Stimulated activated memory B cell treated with anti-CD40 and anti-IgM and Interleukin-4, amounts not matched to agents 10 μg/mL and 1 μg/mL and 100 μg/mL, for 72 hours (primary cell): ENCODE data around the gene NCK1.
A peak's percentile ranks its signal among the peaks of the same experiment; 100 is the strongest.
"Not testable (repeated sequence)": the region's sequence is repeated elsewhere in the genome, so short reads cannot be mapped to it uniquely, and the experiment has no call there.

Experiments
- ATAC-seq: fragments of 150-1000 bp; cut with Tn5 transposase; 2 replicates; pipeline ENCODE4 v1.10.0; 2021
- H3K27ac Mint-ChIP-seq: one replicate; pipeline ENCODE4 v1.8.0; 2022; ENCODE audit warnings: mild to moderate bottlenecking, mixed read lengths
- H3K27me3 Mint-ChIP-seq: one replicate; pipeline ENCODE4 v1.8.0; 2022; ENCODE audit warnings: mixed read lengths
- H3K36me3 Mint-ChIP-seq: one replicate; pipeline ENCODE4 v1.8.0; 2022; ENCODE audit warnings: mixed read lengths
- H3K4me1 Mint-ChIP-seq: one replicate; pipeline ENCODE4 v1.8.0; 2022; ENCODE audit warnings: mixed read lengths
- H3K4me3 Mint-ChIP-seq: one replicate; pipeline ENCODE4 v1.8.0; 2022; ENCODE audit warnings: mild to moderate bottlenecking, moderate library complexity, mixed read lengths
- H3K9me3 Mint-ChIP-seq: one replicate; pipeline ENCODE4 v1.8.0; 2022; ENCODE audit warnings: mixed read lengths

Gene NCK1

GRCh38 chr3:136842294-136842693 is 19.7 kb upstream of the NCK1 start:
- peaks cover 55% of the 10 kb centered on the region for H3K36me3 Mint-ChIP-seq
- H3K4me3 Mint-ChIP-seq: no peak overlapping the region
- H3K27me3 Mint-ChIP-seq: no peaks in the 10 kb centered on the region
- no peaks in the 10 kb centered on the region for H3K9me3 Mint-ChIP-seq
- no peak overlapping the region for H3K27ac Mint-ChIP-seq
- ATAC-seq: no peak
- H3K4me1 Mint-ChIP-seq: no peaks in the 10 kb centered on the region

GRCh38 chr3:136844724-136845123 is 17.3 kb upstream of the NCK1 start:
- no peaks in the 10 kb centered on the region for H3K27me3 Mint-ChIP-seq
- ATAC-seq: no peak
- no peak overlapping the region for H3K4me3 Mint-ChIP-seq
- no peaks in the 10 kb centered on the region for H3K4me1 Mint-ChIP-seq
- no peaks in the 10 kb centered on the region for H3K9me3 Mint-ChIP-seq
- peaks cover 47% of the 10 kb centered on the region for H3K36me3 Mint-ChIP-seq
- H3K27ac Mint-ChIP-seq: no peak overlapping the region

DNA sequence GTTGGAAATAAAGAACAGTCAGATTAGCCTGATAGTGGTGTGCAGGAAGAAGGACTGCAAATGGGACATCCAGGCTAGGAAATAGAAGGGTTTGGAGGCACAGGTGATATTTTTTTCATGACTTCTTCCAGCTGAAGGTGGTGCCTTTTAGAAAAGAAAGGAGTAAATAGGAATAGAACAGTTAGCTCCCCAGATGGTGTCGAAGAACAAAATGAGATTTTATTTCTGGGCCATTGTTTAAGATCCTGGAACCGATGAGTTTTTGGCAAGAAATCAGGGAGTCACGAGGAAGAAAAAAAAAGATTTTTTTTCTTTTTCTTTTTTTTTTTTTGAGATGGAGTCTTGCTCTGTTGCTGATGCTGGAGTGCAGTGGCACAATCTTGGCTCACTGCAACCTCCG is 9.8 kb upstream of the NCK1 start:
- no peak overlapping the region for H3K27ac Mint-ChIP-seq
- H3K9me3 Mint-ChIP-seq: peaks cover 1% of the 10 kb centered on the region
- H3K27me3 Mint-ChIP-seq: no peaks in the 10 kb centered on the region
- H3K36me3 Mint-ChIP-seq: peaks cover 57% of the 10 kb centered on the region
- H3K4me3 Mint-ChIP-seq: no peak overlapping the region
- ATAC-seq: no peak
- H3K4me1 Mint-ChIP-seq: no peaks in the 10 kb centered on the region

GRCh38 chr3:136856665-136857064 is 5.3 kb upstream of the NCK1 start:
- Mint-ChIP-seq H3K27ac (no peak overlapping the region), H3K4me1 (peaks cover 15% of the 10 kb centered on the region), H3K36me3 (peaks cover 53% of the 10 kb centered on the region), H3K27me3 (no peaks in the 10 kb centered on the region), H3K4me3 (no peak overlapping the region), H3K9me3 (peaks cover 2% of the 10 kb centered on the region)
- ATAC-seq: no peak

- no peak for ATAC-seq
- Mint-ChIP-seq H3K4me1 (peaks cover 22% of the 10 kb centered on the region), H3K27ac (no peak overlapping the region), H3K9me3 (peaks cover 2% of the 10 kb centered on the region), H3K36me3 (peaks cover 40% of the 10 kb centered on the region), H3K4me3 (no peak overlapping the region), H3K27me3 (no peaks in the 10 kb centered on the region)
Measured at GRCh38 chr3:136858381-136858780, 3.6 kb upstream of the NCK1 start.

DNA sequence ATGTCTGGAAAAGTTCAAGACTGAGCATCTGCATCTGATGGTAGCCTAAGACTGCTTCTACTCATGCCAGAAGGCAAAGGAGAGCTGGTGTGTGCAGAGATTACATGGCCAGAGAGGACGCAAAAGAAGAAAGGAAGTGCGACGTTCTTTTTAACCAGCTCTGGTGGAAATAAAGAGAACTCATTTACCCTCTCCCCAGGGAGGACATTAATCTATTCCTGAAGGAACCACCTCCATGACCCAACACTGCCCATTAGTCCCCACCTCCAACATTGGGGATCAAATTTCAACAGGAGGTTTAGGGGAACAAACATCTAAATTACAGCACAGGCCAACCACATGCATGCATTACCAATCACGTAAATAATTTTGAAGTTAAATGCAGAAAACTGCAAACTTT is 1.5 kb upstream of the NCK1 start:
- ATAC-seq: no peak
- peaks cover 2% of the 10 kb centered on the region for H3K9me3 Mint-ChIP-seq
- peak overlapping the region; percentile 95 for H3K4me3 Mint-ChIP-seq
- H3K27ac Mint-ChIP-seq: peak overlapping the region; percentile 87
- peaks cover 24% of the 10 kb centered on the region for H3K36me3 Mint-ChIP-seq
- H3K4me1 Mint-ChIP-seq: peaks cover 26% of the 10 kb centered on the region
- no peaks in the 10 kb centered on the region for H3K27me3 Mint-ChIP-seq

DNA sequence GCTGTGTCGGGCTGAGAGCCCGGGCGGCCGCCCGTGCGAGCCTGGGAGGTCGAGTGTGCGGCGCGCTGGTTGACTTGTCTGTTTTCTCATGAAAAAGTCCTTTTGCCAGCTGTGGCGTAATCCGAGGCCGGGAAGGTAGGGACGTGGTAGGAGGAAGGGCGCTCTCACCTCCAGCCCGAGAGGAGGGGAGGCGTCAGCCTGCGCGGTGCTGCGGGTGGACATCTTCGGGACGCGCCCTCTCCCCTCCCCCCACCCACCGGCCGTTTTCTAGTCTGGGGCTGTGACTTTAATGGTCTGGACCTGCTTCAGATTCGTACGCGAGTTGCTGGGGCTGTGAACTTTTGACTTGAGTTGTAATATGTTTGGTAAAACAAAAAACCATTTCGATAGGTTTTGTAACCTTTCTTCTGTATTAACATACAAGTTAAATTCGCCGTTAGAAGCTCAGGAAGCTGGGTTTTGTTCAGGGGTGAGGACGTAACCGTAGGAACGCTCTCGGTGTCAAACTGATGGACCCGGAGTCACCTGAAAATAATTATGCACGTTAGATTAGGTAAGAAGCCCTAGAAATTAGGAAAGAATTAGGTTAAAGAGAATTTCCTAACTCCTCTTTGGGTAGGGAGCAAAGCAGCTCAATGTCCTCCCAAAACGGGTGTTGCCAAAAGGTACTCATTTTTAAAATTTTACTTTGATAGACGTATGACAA is 762 bp downstream of the NCK1 start:
- peaks cover 27% of the 10 kb centered on the region for H3K36me3 Mint-ChIP-seq
- peak overlapping the region; percentile 95 for H3K4me3 Mint-ChIP-seq
- H3K27me3 Mint-ChIP-seq: no peaks in the 10 kb centered on the region
- H3K4me1 Mint-ChIP-seq: peaks cover 47% of the 10 kb centered on the region
- no peaks in the 10 kb centered on the region for H3K9me3 Mint-ChIP-seq
- peak; percentile 25 for ATAC-seq
- peak overlapping the region; percentile 87 for H3K27ac Mint-ChIP-seq

GRCh38 chr3:136869282-136869681 is 7.3 kb downstream of the NCK1 start:
- no peak for ATAC-seq
- H3K27ac Mint-ChIP-seq: no peak overlapping the region
- H3K27me3 Mint-ChIP-seq: no peaks in the 10 kb centered on the region
- no peak overlapping the region for H3K4me3 Mint-ChIP-seq
- H3K36me3 Mint-ChIP-seq: peaks cover 58% of the 10 kb centered on the region
- H3K9me3 Mint-ChIP-seq: no peaks in the 10 kb centered on the region
- peaks cover 55% of the 10 kb centered on the region for H3K4me1 Mint-ChIP-seq

DNA sequence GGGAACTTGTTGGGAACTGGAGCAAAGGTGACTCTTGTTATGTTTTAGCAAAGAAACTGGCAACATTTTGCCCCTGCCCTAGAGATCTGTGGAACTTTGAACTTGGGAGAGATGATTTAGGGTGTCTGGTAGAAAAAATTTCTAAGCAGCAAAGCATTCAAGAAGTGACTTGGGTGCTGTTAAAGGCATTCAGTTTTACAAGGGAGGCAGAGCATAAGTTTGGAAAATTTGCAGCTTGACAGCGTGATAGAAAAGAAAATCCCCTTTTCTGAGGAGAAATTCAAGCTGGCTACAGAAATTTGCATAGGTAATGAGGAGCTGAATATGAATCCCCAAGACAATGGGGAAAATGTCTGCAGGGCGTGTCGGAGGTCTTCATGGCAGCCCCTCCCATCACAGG is 10.2 kb downstream of the NCK1 start:
- H3K27ac Mint-ChIP-seq: peak overlapping the region; percentile 11
- not testable (repeated sequence) for H3K4me3 Mint-ChIP-seq, H3K27me3 Mint-ChIP-seq, ATAC-seq, H3K9me3 Mint-ChIP-seq
- H3K4me1 Mint-ChIP-seq: peaks cover 46% of the 10 kb centered on the region
- peaks cover 51% of the 10 kb centered on the region for H3K36me3 Mint-ChIP-seq

DNA sequence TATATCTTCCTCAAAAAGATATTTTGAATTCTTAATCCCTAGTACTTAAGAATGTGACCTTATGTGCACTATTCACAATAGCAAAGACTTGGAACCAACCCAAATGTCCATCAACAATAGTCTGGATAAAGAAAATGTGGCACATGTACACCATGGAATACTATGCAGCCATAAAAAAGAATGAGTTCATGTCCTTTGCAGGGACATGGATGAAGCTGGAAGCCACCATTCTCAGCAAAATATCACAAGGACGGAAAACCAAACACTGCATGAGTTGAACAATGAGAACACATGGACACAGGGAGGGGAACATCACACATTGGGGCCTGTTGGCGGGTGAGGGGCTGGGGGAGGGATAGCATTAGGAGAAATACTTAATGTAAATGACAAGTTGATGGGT is 17.5 kb downstream of the NCK1 start:
- H3K27me3 Mint-ChIP-seq, H3K27ac Mint-ChIP-seq, ATAC-seq, H3K9me3 Mint-ChIP-seq, H3K4me3 Mint-ChIP-seq: not testable (repeated sequence)
- peaks cover 61% of the 10 kb centered on the region for H3K4me1 Mint-ChIP-seq
- H3K36me3 Mint-ChIP-seq: peaks cover 27% of the 10 kb centered on the region

DNA sequence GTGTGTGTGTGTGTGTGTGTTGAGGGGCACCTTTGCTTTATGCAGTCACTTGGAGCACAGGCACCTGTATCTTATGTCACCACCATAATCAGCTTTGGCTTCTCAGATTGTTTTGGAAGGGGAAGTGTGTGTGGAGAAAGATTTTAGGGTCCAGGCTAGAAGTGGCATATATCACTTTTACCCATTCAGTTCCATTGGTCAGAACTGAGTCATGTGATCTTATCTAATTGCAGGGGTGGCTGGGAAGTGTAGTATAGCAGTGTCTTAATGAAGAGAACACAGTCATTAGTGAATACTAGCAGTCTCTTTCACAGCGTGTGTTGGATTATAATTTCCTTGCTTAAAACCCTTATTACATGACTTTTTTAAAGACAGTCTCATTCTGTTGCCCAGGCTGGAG is 20.6 kb downstream of the NCK1 start:
- Mint-ChIP-seq H3K27ac (no peak overlapping the region), H3K9me3 (peaks cover 10% of the 10 kb centered on the region), H3K36me3 (peaks cover 25% of the 10 kb centered on the region), H3K4me1 (peaks cover 75% of the 10 kb centered on the region), H3K27me3 (no peaks in the 10 kb centered on the region), H3K4me3 (no peak overlapping the region)
- no peak for ATAC-seq

GRCh38 chr3:136883967-136884720 is 22.1 kb downstream of the NCK1 start:
- H3K27ac Mint-ChIP-seq: peak overlapping the region; percentile 44
- H3K27me3 Mint-ChIP-seq: no peaks in the 10 kb centered on the region
- no peak overlapping the region for H3K4me3 Mint-ChIP-seq
- H3K9me3 Mint-ChIP-seq: peaks cover 3% of the 10 kb centered on the region
- no peak for ATAC-seq
- H3K4me1 Mint-ChIP-seq: peaks cover 64% of the 10 kb centered on the region
- H3K36me3 Mint-ChIP-seq: peaks cover 26% of the 10 kb centered on the region

GRCh38 chr3:136885357-136886213 is 23.6 kb downstream of the NCK1 start:
- H3K27ac Mint-ChIP-seq: no peak overlapping the region
- peaks cover 3% of the 10 kb centered on the region for H3K9me3 Mint-ChIP-seq
- H3K36me3 Mint-ChIP-seq: peaks cover 32% of the 10 kb centered on the region
- H3K4me1 Mint-ChIP-seq: peaks cover 63% of the 10 kb centered on the region
- no peaks in the 10 kb centered on the region for H3K27me3 Mint-ChIP-seq
- no peak for ATAC-seq
- H3K4me3 Mint-ChIP-seq: no peak overlapping the region

DNA sequence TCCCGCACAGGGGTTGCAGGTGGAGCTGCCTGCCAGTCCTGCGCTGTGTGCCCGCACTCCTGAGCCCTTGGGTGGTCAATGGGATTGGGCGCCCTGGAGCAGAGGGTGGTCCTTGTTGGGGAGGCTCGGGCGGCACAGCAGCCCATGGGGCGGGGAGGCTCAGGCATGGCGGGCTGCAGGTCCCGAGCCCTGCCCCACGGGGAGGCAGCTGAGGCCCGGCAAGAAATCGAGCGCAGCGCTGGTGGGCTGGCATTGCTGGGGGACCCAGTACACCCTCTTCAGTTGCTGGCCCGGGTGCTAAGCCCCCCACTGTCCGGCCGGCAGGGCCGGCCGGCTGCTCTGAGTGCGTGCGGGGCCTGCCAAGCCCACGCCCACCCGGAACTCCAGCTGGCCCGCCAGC is 27.9 kb downstream of the NCK1 start:
- peaks cover 49% of the 10 kb centered on the region for H3K4me1 Mint-ChIP-seq

More for the DNA sequence above, 27.9 kb downstream of the NCK1 start:
- H3K9me3 Mint-ChIP-seq: peaks cover 4% of the 10 kb centered on the region
- no peaks in the 10 kb centered on the region for H3K27me3 Mint-ChIP-seq
- H3K4me3 Mint-ChIP-seq: no peak overlapping the region
- ATAC-seq: no peak
- no peak overlapping the region for H3K27ac Mint-ChIP-seq
- peaks cover 53% of the 10 kb centered on the region for H3K36me3 Mint-ChIP-seq
